Lung (tissue), 12 donors: ENCODE measurements around the gene ASIC4. TPM values are rescaled to one million over a fixed set of nuclear protein-coding genes. Genes with fewer than 3 reads are reported as not detected.

ENCODE experiments used
- ATAC-seq: fragments of 200-7000 bp; cut with Tn5 transposase; one replicate; pipeline ENCODE4 v1.9.1; 2020; ENCODE audit warnings: moderate number of reproducible peaks; ENCODE audit not compliant: insufficient read depth, low FRiP score
- DNase-seq, 3 donors: peaks; one replicate each; pipeline ENCODE4 v3.0.0-alpha.2; 2013 to 2017
- H3K27ac ChIP-seq, 2 donors: one replicate each; pipeline ENCODE4 v1.5.1; 2013; ENCODE audit warnings: mild to moderate bottlenecking in 2 of 2, moderate library complexity in 2 of 2, control low read depth in 1 of 2, inconsistent platforms in 1 of 2, low read depth in 1 of 2, low read length in 1 of 2
- H3K27me3 ChIP-seq, 3 donors: one replicate each; pipeline ENCODE4 v1.5.1; 2013; ENCODE audit warnings: low read length in 2 of 3; ENCODE audit not compliant: control insufficient read depth in 3 of 3, insufficient read depth in 3 of 3
- H3K36me3 ChIP-seq, 4 donors: one replicate each; pipeline ENCODE4 v1.5.1; 2013; ENCODE audit warnings: low read length in 4 of 4, mild to moderate bottlenecking in 1 of 4, moderate library complexity in 1 of 4; ENCODE audit not compliant: control insufficient read depth in 4 of 4, insufficient read depth in 4 of 4
- H3K4me1 ChIP-seq, 5 donors: one replicate each; pipeline ENCODE4 v1.5.1; 2013; ENCODE audit warnings: low read length in 5 of 5, mild to moderate bottlenecking in 2 of 5, moderate library complexity in 1 of 5; ENCODE audit not compliant: control insufficient read depth in 5 of 5, insufficient read depth in 5 of 5
- H3K4me3 ChIP-seq: one replicate; pipeline ENCODE4 v1.5.1; 2013; ENCODE audit warnings: mild to moderate bottlenecking, control low read depth, moderate library complexity
- H3K9ac ChIP-seq, 2 donors: one replicate each; pipeline ENCODE4 v1.5.1; 2013; ENCODE audit warnings: low read length in 2 of 2, control low read depth in 1 of 2; ENCODE audit not compliant: insufficient read depth in 1 of 2
- H3K9me3 ChIP-seq, 4 donors: one replicate each; pipeline ENCODE4 v1.5.1; 2013; ENCODE audit warnings: low read length in 3 of 4, mild to moderate bottlenecking in 1 of 4, moderate library complexity in 1 of 4; ENCODE audit not compliant: control insufficient read depth in 4 of 4, insufficient read depth in 3 of 4
- CTCF ChIP-seq: IDR thresholded peaks from 2 replicates; pipeline ENCODE4 v1.5.1; 2012; ENCODE audit warnings: mild to moderate bottlenecking; ENCODE audit errors: control extremely low read depth, extremely low read depth
- WGBS, 2 donors: extraction: QIAGEN DNeasy Blood & Tissue Kit; methylation state at CpG; one replicate each; pipeline ENCODE4 v1.1.7; 2013; 5-methylcytosine and 5-hydroxymethylcytosine counted together
- polyA plus RNA-seq, 2 donors: library from polyadenylated mRNA; stranded (reverse); fragments of 200-250 nt; gene quantifications; one replicate each; pipeline ENCODE4 v1.2.1, GENCODE V29; 2013
- total RNA-seq, 2 donors: library from RNA; depleted of rRNA in 1 of 2; stranded (reverse); fragments of >200 nt in 1 of 2; gene quantifications; one replicate each; pipeline ENCODE4 v1.2.1, GENCODE V29; 2014 to 2021
- donor health status: control.
- donor health status: control.
- donor health status: Bipolar disorder and iron deficiency.
- donor health status: healthy.
- donor health status: DM: yes; HTN: yes; CAD: no.

Gene ASIC4
- total and polyA plus RNA-seq, 4 donors, result 0.02 to 0.43 (median 0.14) TPM

GRCh38 chr2:219498280-219499057, 15.8 kb upstream of the ASIC4 start, which contains the start of gene GMPPA:
GMPPA (plus strand) TSS chr2:219498891; CDS start chr2:219499976, 1,085 bp downstream.
- ATAC-seq (peak; percentile 94), DNase-seq (peak; percentile 98 to 99 (median 99))
- peaks cover 0 to 5% (median 0%) of the 10 kb centered on the region in 4 donors for H3K9me3 ChIP-seq
- peaks cover 0 to 5% (median 0%) of the 10 kb centered on the region in 4 donors for H3K36me3 ChIP-seq
- H3K4me1 ChIP-seq, result peaks cover 0 to 49% (median 16%) of the 10 kb centered on the region in 5 donors
- peak within 1 kb of the TSS; percentile 4 to 71 for H3K9ac ChIP-seq
- 0% methylated on average over 47 to 49 of the region's 49 CpGs for WGBS, 2 donors
- peak within 1 kb of the TSS; percentile 88 to 96 for H3K27ac ChIP-seq
- no peak for TF ChIP-seq CTCF
- H3K4me3 ChIP-seq, result peak within 1 kb of the TSS; percentile 67
- H3K27me3 ChIP-seq, result peaks cover 0 to 43% (median 23%) of the 10 kb centered on the region in 3 donors

GRCh38 chr2:219499058-219499307, 15.3 kb upstream of the ASIC4 start:
- Histone ChIP-seq H3K9me3 (peaks cover 0 to 5% (median 0%) of the 10 kb centered on the region in 4 donors), H3K27ac (peak overlapping the region; percentile 33 to 76), H3K4me3 (peak overlapping the region; percentile 67), H3K27me3 (peaks cover 0 to 39% (median 23%) of the 10 kb centered on the region in 3 donors), H3K36me3 (peaks cover 0 to 10% (median 4%) of the 10 kb centered on the region in 4 donors), H3K4me1 (peaks cover 0 to 49% (median 16%) of the 10 kb centered on the region in 5 donors), H3K9ac (peak overlapping the region; percentile 4 to 71)
- no peak for DNase-seq
- ATAC-seq, result no peak
- WGBS, 2 donors, result 0% methylated on average over 3 of the region's 3 CpGs
- no peak for TF ChIP-seq CTCF

- WGBS, 2 donors, result 69 to 84% methylated on average over 1 of the region's 1 CpG
- peak overlapping the region; percentile 4 to 71 for H3K9ac ChIP-seq
- no peak overlapping the region for H3K27ac ChIP-seq
- peaks cover 0 to 15% (median 10%) of the 10 kb centered on the region in 4 donors for H3K36me3 ChIP-seq
- H3K4me3 ChIP-seq, result no peak overlapping the region
- H3K9me3 ChIP-seq, result peaks cover 0 to 4% (median 0%) of the 10 kb centered on the region in 4 donors
- H3K27me3 ChIP-seq, result peaks cover 0 to 38% (median 23%) of the 10 kb centered on the region in 3 donors
- TF ChIP-seq CTCF, result no peak
- DNase-seq, result no peak
- ATAC-seq, result no peak
- peaks cover 0 to 48% (median 16%) of the 10 kb centered on the region in 5 donors for H3K4me1 ChIP-seq
Measured at GRCh38 chr2:219499555-219499954, 14.7 kb upstream of the ASIC4 start.
